Measurements from ENCODE around the gene KIAA0408. TPM values are rescaled to one million over a fixed set of nuclear protein-coding genes. Genes with fewer than 3 reads are reported as not detected.

KIAA0408 gene
- total and polyA plus RNA-seq, 9 of the 15 experiments (the other 6 are each of a cell fraction or from before 2014, with no cell fraction given): 0.11 TPM; not detected in 8

GRCh38 chr6:127494240-127494767, 35.1 kb upstream of the KIAA0408 start (continued):
- TF ChIP-seq, protein P1, sequence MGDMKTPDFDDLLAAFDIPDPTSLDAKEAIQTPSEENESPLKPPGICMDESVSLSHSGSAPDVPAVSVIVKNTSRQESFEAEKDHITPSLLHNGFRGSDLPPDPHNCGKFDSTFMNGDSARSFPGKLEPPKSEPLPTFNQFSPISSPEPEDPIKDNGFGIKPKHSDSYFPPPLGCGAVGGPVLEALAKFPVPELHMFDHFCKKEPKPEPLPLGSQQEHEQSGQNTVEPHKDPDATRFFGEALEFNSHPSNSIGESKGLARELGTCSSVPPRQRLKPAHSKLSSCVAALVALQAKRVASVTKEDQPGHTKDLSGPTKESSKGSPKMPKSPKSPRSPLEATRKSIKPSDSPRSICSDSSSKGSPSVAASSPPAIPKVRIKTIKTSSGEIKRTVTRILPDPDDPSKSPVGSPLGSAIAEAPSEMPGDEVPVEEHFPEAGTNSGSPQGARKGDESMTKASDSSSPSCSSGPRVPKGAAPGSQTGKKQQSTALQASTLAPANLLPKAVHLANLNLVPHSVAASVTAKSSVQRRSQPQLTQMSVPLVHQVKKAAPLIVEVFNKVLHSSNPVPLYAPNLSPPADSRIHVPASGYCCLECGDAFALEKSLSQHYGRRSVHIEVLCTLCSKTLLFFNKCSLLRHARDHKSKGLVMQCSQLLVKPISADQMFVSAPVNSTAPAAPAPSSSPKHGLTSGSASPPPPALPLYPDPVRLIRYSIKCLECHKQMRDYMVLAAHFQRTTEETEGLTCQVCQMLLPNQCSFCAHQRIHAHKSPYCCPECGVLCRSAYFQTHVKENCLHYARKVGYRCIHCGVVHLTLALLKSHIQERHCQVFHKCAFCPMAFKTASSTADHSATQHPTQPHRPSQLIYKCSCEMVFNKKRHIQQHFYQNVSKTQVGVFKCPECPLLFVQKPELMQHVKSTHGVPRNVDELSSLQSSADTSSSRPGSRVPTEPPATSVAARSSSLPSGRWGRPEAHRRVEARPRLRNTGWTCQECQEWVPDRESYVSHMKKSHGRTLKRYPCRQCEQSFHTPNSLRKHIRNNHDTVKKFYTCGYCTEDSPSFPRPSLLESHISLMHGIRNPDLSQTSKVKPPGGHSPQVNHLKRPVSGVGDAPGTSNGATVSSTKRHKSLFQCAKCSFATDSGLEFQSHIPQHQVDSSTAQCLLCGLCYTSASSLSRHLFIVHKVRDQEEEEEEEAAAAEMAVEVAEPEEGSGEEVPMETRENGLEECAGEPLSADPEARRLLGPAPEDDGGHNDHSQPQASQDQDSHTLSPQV (IDR thresholded peaks at IDR 0.05): no peak
- TF ChIP-seq, protein P2, sequence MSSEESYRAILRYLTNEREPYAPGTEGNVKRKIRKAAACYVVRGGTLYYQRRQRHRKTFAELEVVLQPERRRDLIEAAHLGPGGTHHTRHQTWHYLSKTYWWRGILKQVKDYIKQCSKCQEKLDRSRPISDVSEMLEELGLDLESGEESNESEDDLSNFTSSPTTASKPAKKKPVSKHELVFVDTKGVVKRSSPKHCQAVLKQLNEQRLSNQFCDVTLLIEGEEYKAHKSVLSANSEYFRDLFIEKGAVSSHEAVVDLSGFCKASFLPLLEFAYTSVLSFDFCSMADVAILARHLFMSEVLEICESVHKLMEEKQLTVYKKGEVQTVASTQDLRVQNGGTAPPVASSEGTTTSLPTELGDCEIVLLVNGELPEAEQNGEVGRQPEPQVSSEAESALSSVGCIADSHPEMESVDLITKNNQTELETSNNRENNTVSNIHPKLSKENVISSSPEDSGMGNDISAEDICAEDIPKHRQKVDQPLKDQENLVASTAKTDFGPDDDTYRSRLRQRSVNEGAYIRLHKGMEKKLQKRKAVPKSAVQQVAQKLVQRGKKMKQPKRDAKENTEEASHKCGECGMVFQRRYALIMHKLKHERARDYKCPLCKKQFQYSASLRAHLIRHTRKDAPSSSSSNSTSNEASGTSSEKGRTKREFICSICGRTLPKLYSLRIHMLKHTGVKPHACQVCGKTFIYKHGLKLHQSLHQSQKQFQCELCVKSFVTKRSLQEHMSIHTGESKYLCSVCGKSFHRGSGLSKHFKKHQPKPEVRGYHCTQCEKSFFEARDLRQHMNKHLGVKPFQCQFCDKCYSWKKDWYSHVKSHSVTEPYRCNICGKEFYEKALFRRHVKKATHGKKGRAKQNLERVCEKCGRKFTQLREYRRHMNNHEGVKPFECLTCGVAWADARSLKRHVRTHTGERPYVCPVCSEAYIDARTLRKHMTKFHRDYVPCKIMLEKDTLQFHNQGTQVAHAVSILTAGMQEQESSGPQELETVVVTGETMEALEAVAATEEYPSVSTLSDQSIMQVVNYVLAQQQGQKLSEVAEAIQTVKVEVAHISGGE (CRISPR knock-in tag; IDR thresholded peaks at IDR 0.05): no peak
- no peak for TF ChIP-seq SMARCC2 (IDR thresholded peaks at IDR 0.05; ENCODE audit: low read depth)
- TF ChIP-seq, protein P3, sequence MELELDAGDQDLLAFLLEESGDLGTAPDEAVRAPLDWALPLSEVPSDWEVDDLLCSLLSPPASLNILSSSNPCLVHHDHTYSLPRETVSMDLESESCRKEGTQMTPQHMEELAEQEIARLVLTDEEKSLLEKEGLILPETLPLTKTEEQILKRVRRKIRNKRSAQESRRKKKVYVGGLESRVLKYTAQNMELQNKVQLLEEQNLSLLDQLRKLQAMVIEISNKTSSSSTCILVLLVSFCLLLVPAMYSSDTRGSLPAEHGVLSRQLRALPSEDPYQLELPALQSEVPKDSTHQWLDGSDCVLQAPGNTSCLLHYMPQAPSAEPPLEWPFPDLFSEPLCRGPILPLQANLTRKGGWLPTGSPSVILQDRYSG (tag; conservative IDR thresholded peaks at IDR 0.05; ENCODE audit: low read depth): no peak
- TF ChIP-seq STAT5A (IDR thresholded peaks at IDR 0.05; ENCODE audit: borderline replicate concordance, low read length): no peak
- no peak for TF ChIP-seq JUND (IDR thresholded peaks at IDR 0.05; ENCODE audit: borderline replicate concordance, low read depth, low read length)
- TF ChIP-seq JUND (tag; IDR thresholded peaks at IDR 0.05; ENCODE audit: borderline replicate concordance, low read depth, low read length): no peak
- TF ChIP-seq ZNF444 (CRISPR knock-in tag; IDR thresholded peaks at IDR 0.05): no peak
- TF ChIP-seq KLF6 (CRISPR knock-in tag; IDR thresholded peaks at IDR 0.05; ENCODE audit: borderline replicate concordance): no peak
- no peak for TF ChIP-seq ZNF146 (CRISPR knock-in tag; IDR thresholded peaks at IDR 0.05; ENCODE audit: unreplicated experiment)
- no peak for TF ChIP-seq SUPT5H (IDR thresholded peaks at IDR 0.05)
- TF ChIP-seq KLF13 (tag; IDR thresholded peaks at IDR 0.05; ENCODE audit: borderline replicate concordance, low read depth): no peak
- TF ChIP-seq, protein P4, sequence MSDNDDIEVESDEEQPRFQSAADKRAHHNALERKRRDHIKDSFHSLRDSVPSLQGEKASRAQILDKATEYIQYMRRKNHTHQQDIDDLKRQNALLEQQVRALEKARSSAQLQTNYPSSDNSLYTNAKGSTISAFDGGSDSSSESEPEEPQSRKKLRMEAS (CRISPR knock-in tag; IDR thresholded peaks at IDR 0.05): no peak
- TF ChIP-seq ZSCAN32 (CRISPR knock-in tag; IDR thresholded peaks at IDR 0.05): no peak
